22Rv1 (cell line): ENCODE measurements around the gene UCP3.

ENCODE experiments used
- ZFX ChIP-seq: fragments of 450-650 bp; IDR thresholded peaks from 2 replicates; pipeline ENCODE4 v1.6.1; 2017; ENCODE audit warnings: antibody characterized with exemption, borderline replicate concordance
- TF ChIP-seq, protein P1 (sequence below): fragments of 450-650 bp; IDR thresholded peaks from 2 replicates; pipeline ENCODE4 v1.5.1; 2017; ENCODE audit warnings: mild to moderate bottlenecking

DNA sequence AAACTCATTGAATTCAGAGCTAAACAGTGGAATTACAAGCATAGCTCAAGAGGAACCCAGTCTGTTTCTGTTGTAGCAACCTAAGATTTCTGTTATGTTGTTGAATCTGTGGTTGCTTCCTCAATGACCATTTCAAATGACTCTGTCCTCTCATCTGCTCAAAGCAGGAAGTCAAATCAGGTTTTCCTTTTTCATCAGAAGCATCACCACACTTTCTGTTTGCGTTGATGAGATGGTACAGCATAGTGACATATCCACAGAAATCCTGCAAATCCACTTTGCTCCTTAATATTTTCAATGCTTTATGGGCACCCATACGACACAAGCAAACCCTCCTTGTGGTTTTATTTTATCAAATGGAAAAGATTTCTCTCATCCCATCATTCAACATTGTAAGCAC, 13.6 kb downstream of the UCP3 start:
- TF ChIP-seq, protein P1, sequence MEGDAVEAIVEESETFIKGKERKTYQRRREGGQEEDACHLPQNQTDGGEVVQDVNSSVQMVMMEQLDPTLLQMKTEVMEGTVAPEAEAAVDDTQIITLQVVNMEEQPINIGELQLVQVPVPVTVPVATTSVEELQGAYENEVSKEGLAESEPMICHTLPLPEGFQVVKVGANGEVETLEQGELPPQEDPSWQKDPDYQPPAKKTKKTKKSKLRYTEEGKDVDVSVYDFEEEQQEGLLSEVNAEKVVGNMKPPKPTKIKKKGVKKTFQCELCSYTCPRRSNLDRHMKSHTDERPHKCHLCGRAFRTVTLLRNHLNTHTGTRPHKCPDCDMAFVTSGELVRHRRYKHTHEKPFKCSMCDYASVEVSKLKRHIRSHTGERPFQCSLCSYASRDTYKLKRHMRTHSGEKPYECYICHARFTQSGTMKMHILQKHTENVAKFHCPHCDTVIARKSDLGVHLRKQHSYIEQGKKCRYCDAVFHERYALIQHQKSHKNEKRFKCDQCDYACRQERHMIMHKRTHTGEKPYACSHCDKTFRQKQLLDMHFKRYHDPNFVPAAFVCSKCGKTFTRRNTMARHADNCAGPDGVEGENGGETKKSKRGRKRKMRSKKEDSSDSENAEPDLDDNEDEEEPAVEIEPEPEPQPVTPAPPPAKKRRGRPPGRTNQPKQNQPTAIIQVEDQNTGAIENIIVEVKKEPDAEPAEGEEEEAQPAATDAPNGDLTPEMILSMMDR, result no peak
- no peak for TF ChIP-seq ZFX
